Osteocyte (in vitro differentiated cells): ENCODE results near the gene WIZ. TPM values are rescaled to one million over a fixed set of nuclear protein-coding genes. Genes with fewer than 3 reads are reported as not detected.

ENCODE experiments used
- DNase-seq: peaks from one replicate; pipeline ENCODE4 v3.0.0; 2021; ENCODE audit warnings: mixed read lengths; ENCODE audit not compliant: unreplicated experiment; ENCODE audit errors: extremely low spot score
- H3K27ac Mint-ChIP-seq: one replicate; pipeline ENCODE4 v1.8.0; 2021; ENCODE audit warnings: mild to moderate bottlenecking, mixed read lengths; ENCODE audit not compliant: unreplicated experiment
- H3K27me3 Mint-ChIP-seq: one replicate; pipeline ENCODE4 v1.8.0; 2021; ENCODE audit warnings: mixed read lengths; ENCODE audit not compliant: unreplicated experiment
- H3K36me3 Mint-ChIP-seq: one replicate; pipeline ENCODE4 v1.8.0; 2021; ENCODE audit warnings: mixed read lengths; ENCODE audit not compliant: unreplicated experiment
- H3K4me1 Mint-ChIP-seq: one replicate; pipeline ENCODE4 v1.8.0; 2021; ENCODE audit warnings: mixed read lengths; ENCODE audit not compliant: unreplicated experiment
- H3K4me3 Mint-ChIP-seq: one replicate; pipeline ENCODE4 v1.8.0; 2021; ENCODE audit warnings: mild to moderate bottlenecking, moderate library complexity, mixed read lengths; ENCODE audit not compliant: unreplicated experiment
- H3K9me3 Mint-ChIP-seq: one replicate; pipeline ENCODE4 v1.8.0; 2021; ENCODE audit warnings: mixed read lengths; ENCODE audit not compliant: unreplicated experiment
- CTCF ChIP-seq: fragments of 200-600 bp; sonication (generic); IDR thresholded peaks from 2 replicates; pipeline ENCODE4 v1.5.0; 2021; ENCODE audit warnings: antibody characterized with exemption, mild to moderate bottlenecking, moderate library complexity
- total RNA-seq: library from RNA; stranded (reverse); gene quantifications from 2 replicates; pipeline ENCODE4 v1.2.1, GENCODE V29; 2021

Gene WIZ
- total RNA-seq, 1 donor from 2014 or later = 55.0 TPM

- Mint-ChIP-seq H3K9me3 (no peaks in the 10 kb centered on the region), H3K4me1 (peaks cover 14% of the 10 kb centered on the region), H3K4me3 (no peak overlapping the region), H3K36me3 (peaks cover 32% of the 10 kb centered on the region), H3K27me3 (no peaks in the 10 kb centered on the region), H3K27ac (no peak overlapping the region)
- DNase-seq = no peak
- no peak for TF ChIP-seq CTCF
These were observed 27.3 kb downstream of the WIZ start for GRCh38 chr19:15422296-15423075.

- Mint-ChIP-seq H3K4me3 (no peak overlapping the region), H3K9me3 (no peaks in the 10 kb centered on the region), H3K36me3 (peaks cover 25% of the 10 kb centered on the region), H3K4me1 (peaks cover 21% of the 10 kb centered on the region), H3K27ac (no peak overlapping the region), H3K27me3 (no peaks in the 10 kb centered on the region)
- no peak for TF ChIP-seq CTCF
- DNase-seq = no peak
These were observed 28.0 kb downstream of the WIZ start for GRCh38 chr19:15421721-15422260.

- Mint-ChIP-seq H3K4me1 (peaks cover 27% of the 10 kb centered on the region), H3K27me3 (no peaks in the 10 kb centered on the region), H3K36me3 (peaks cover 21% of the 10 kb centered on the region), H3K4me3 (no peak overlapping the region), H3K9me3 (no peaks in the 10 kb centered on the region), H3K27ac (no peak overlapping the region)
- no peak for DNase-seq
- no peak for TF ChIP-seq CTCF
These were observed 28.5 kb downstream of the WIZ start for GRCh38 chr19:15421136-15421695.

- Mint-ChIP-seq H3K9me3 (no peaks in the 10 kb centered on the region), H3K27ac (peak overlapping the region; percentile 84), H3K4me3 (peak overlapping the region; percentile 98), H3K27me3 (no peaks in the 10 kb centered on the region), H3K4me1 (peaks cover 33% of the 10 kb centered on the region), H3K36me3 (peaks cover 21% of the 10 kb centered on the region)
- TF ChIP-seq CTCF = peak; percentile 2
- DNase-seq = no peak
These were observed 30.2 kb downstream of the WIZ start for GRCh38 chr19:15419413-15420025.
